Neural progenitor cell (in vitro differentiated cells): ENCODE measurements around the gene CARNS1. TPM values are rescaled to one million over a fixed set of nuclear protein-coding genes. Genes with fewer than 3 reads are reported as not detected.

Source experiments
- DNase-seq: peaks from one replicate; pipeline ENCODE4 v3.0.0-alpha.2; 2016; ENCODE audit warnings: low spot score
- H2AFZ ChIP-seq: fragments of 200-600 bp; sonication (generic); replicated peaks from 2 replicates; pipeline ENCODE4 v1.6.1; 2016; ENCODE audit warnings: antibody characterized with exemption
- H3F3A ChIP-seq: fragments of 200-600 bp; sonication (generic); 2 replicates; pipeline ENCODE4 v1.6.1; 2016; ENCODE audit warnings: antibody characterized with exemption, low read depth
- H3K27ac ChIP-seq: fragments of 200-600 bp; sonication (generic); 2 replicates; pipeline ENCODE4 v1.5.1; 2016; ENCODE audit warnings: mild to moderate bottlenecking
- H3K27me3 ChIP-seq: fragments of 200-600 bp; sonication (generic); 2 replicates; pipeline ENCODE4 v1.6.1; 2016; ENCODE audit warnings: mild to moderate bottlenecking, moderate library complexity
- H3K36me3 ChIP-seq: fragments of 200-600 bp; sonication (generic); 2 replicates; pipeline ENCODE4 v1.5.1; 2016
- H3K4me1 ChIP-seq: fragments of 200-600 bp; sonication (generic); 2 replicates; pipeline ENCODE4 v1.6.1; 2016; ENCODE audit warnings: mixed run types
- H3K4me2 ChIP-seq: fragments of 200-600 bp; sonication (generic); 2 replicates; pipeline ENCODE4 v1.6.1; 2016
- H3K4me3 ChIP-seq: fragments of 200-600 bp; sonication (generic); 2 replicates; pipeline ENCODE4 v1.5.1; 2016
- H3K79me2 ChIP-seq: fragments of 200-600 bp; sonication (generic); 2 replicates; pipeline ENCODE4 v1.6.1; 2016; ENCODE audit warnings: low read depth
- H3K9ac ChIP-seq: fragments of 200-600 bp; sonication (generic); 2 replicates; pipeline ENCODE4 v1.6.1; 2016
- H3K9me3 ChIP-seq: fragments of 200-600 bp; sonication (generic); 2 replicates; pipeline ENCODE4 v1.5.1; 2016; ENCODE audit warnings: low read depth
- H4K20me1 ChIP-seq: fragments of 200-600 bp; sonication (generic); 2 replicates; pipeline ENCODE4 v1.6.1; 2016; ENCODE audit warnings: low read depth
- H3K27ac Mint-ChIP-seq: 3 replicates; pipeline ENCODE4 v1.8.0; 2021; ENCODE audit warnings: mixed read lengths
- H3K27me3 Mint-ChIP-seq: 2 replicates; pipeline ENCODE4 v1.8.0; 2022; ENCODE audit warnings: low read depth, mild to moderate bottlenecking, inconsistent platforms, moderate library complexity, mixed read lengths; ENCODE audit not compliant: insufficient read depth
- H3K36me3 Mint-ChIP-seq: 3 replicates; pipeline ENCODE4 v1.8.0; 2021; ENCODE audit warnings: mixed read lengths
- H3K4me1 Mint-ChIP-seq: 3 replicates; pipeline ENCODE4 v1.8.0; 2021; ENCODE audit warnings: mixed read lengths
- H3K4me3 Mint-ChIP-seq: 3 replicates; pipeline ENCODE4 v1.8.0; 2021; ENCODE audit warnings: mild to moderate bottlenecking, moderate library complexity, mixed read lengths
- H3K9me3 Mint-ChIP-seq: 3 replicates; pipeline ENCODE4 v1.8.0; 2020; ENCODE audit warnings: mixed read lengths
- CTCF ChIP-seq: fragments of 200-600 bp; sonication (generic); IDR thresholded peaks from 2 replicates; pipeline ENCODE4 v1.5.1; 2017; ENCODE audit warnings: antibody characterized with exemption, mild to moderate bottlenecking
- EZH2 ChIP-seq: fragments of 200-600 bp; sonication (generic); IDR thresholded peaks from 2 replicates; pipeline ENCODE4 v1.6.1; 2017; ENCODE audit warnings: antibody characterized with exemption, mild to moderate bottlenecking, moderate library complexity
- EZH2phosphoT487 ChIP-seq: fragments of 200-600 bp; sonication (generic); IDR thresholded peaks from 2 replicates; pipeline ENCODE4 v1.6.1; 2017; ENCODE audit warnings: antibody characterized with exemption
- small RNA-seq: library from RNA; depleted of rRNA; stranded (forward); fragments of <200 nt; gene quantifications from one replicate; pipeline ENCODE3, GENCODE V24; 2015
- total RNA-seq: library from RNA; depleted of rRNA; stranded (reverse); fragments of >200 nt; gene quantifications from 2 replicates; pipeline ENCODE4 v1.2.3, GENCODE V29; 2015; ENCODE audit warnings: low replicate concordance

CARNS1 gene
- total RNA-seq, 1 donor from 2014 or later, result 0.52 TPM

GRCh38 chr11:67470337-67471002 is 55.0 kb downstream of the CARNS1 start:
- no peaks in the 10 kb centered on the region for H4K20me1 ChIP-seq
- no peaks in the 10 kb centered on the region for H3K36me3 ChIP-seq
- TF ChIP-seq EZH2, result no peak
- TF ChIP-seq EZH2phosphoT487, result no peak
- no peak for TF ChIP-seq CTCF
- peaks cover 6% of the 10 kb centered on the region for H3K4me1 ChIP-seq
- no peak overlapping the region for H3K4me3 ChIP-seq
- H3K27me3 ChIP-seq, result no peaks in the 10 kb centered on the region
- H3K79me2 ChIP-seq, result peaks cover 2% of the 10 kb centered on the region
- H3F3A ChIP-seq, result no peaks in the 10 kb centered on the region
- peak overlapping the region; percentile 80 for H3K4me3 Mint-ChIP-seq
- H3K9me3 Mint-ChIP-seq, result no peaks in the 10 kb centered on the region
- no peak overlapping the region for H3K4me2 ChIP-seq
- H3K27me3 Mint-ChIP-seq, result peaks cover 12% of the 10 kb centered on the region
- H3K9me3 ChIP-seq, result no peaks in the 10 kb centered on the region
- DNase-seq, result no peak
- H3K4me1 Mint-ChIP-seq, result peaks cover 24% of the 10 kb centered on the region
- no peaks in the 10 kb centered on the region for H3K36me3 Mint-ChIP-seq
- peak overlapping the region; percentile 4 for H3K27ac Mint-ChIP-seq
- no peak overlapping the region for H3K9ac ChIP-seq
- no peak overlapping the region for H2AFZ ChIP-seq
- no peak overlapping the region for H3K27ac ChIP-seq

DNA sequence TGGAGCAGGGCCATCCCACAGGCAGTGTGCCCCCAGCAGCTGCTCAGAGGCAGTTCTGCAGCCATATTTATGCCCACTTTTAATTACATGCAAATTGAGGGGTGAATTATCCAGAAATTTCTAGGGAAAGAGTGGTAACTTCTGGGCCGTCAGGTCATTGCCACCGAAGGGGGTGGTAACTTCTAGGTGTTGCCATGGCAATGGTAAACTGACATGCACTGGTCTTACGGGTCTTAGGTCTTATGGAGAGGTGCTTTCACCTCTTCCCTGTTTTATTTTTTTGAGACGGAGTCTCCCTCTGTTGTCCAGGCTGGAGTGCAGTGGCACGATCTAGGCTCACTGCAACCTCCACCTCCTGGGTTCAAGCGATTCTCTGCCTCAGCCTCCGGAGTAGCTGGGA is 57.4 kb downstream of the CARNS1 start:
- Histone ChIP-seq H3K4me3 (no peak overlapping the region), H3K27me3 (no peaks in the 10 kb centered on the region), H3K4me1 (peaks cover 5% of the 10 kb centered on the region), H4K20me1 (no peaks in the 10 kb centered on the region), H3K27ac (no peak overlapping the region), H2AFZ (no peak overlapping the region), H3K4me2 (no peak overlapping the region), H3K36me3 (no peaks in the 10 kb centered on the region), H3K9me3 (no peaks in the 10 kb centered on the region), H3K9ac (no peak overlapping the region), H3F3A (no peaks in the 10 kb centered on the region), H3K79me2 (no peaks in the 10 kb centered on the region)
- Mint-ChIP-seq H3K9me3 (peaks cover 10% of the 10 kb centered on the region), H3K36me3 (no peaks in the 10 kb centered on the region), H3K4me3 (peak overlapping the region; percentile 62), H3K4me1 (peaks cover 27% of the 10 kb centered on the region), H3K27me3 (peaks cover 15% of the 10 kb centered on the region), H3K27ac (no peak overlapping the region)
- DNase-seq, result no peak
- TF ChIP-seq EZH2 (no peak), CTCF (no peak)

Small RNAs within 50 kb of the gene (small RNA-seq; reads per million reads assigned to genes)
- gene RNU6-1238P, result not detected

Other genes with a start within 250 kb of the CARNS1 start
- gene GRK2, start 149.2 kb upstream of the CARNS1 start, total RNA-seq, result 30.0 and 54.4 TPM in 2 replicates
- 21.0 and 29.2 TPM in 2 replicates for gene ANKRD13D, start 126.4 kb upstream of the CARNS1 start, total RNA-seq
- 1.4 and 7.1 TPM in 2 replicates for gene SSH3, start 112.1 kb upstream of the CARNS1 start, total RNA-seq
- 1.1 and 17.8 TPM in 2 replicates for gene POLD4, start 62.1 kb upstream of the CARNS1 start, total RNA-seq
- gene CLCF1, start 42.1 kb upstream of the CARNS1 start, total RNA-seq, result 2.0 and 3.7 TPM in 2 replicates
- gene RAD9A, start 23.7 kb upstream of the CARNS1 start, total RNA-seq, result 10.4 and 37.5 TPM in 2 replicates
- 102 and 189 TPM in 2 replicates for gene PPP1CA, start 13.8 kb upstream of the CARNS1 start, total RNA-seq
- 0.15 and 1.1 TPM in 2 replicates for gene TBC1D10C, start 11.6 kb upstream of the CARNS1 start, total RNA-seq
- gene RPS6KB2, start 12.8 kb downstream of the CARNS1 start, total RNA-seq, result 23.7 and 51.3 TPM in 2 replicates
- gene PTPRCAP, start 22.0 kb downstream of the CARNS1 start, total RNA-seq, result 1.1 TPM in 1 of 2 replicates, not detected in the other
- gene CORO1B, start 27.8 kb downstream of the CARNS1 start, total RNA-seq, result 25.5 and 68.4 TPM in 2 replicates
- not detected in 2 replicates for gene GPR152, start 37.1 kb downstream of the CARNS1 start, total RNA-seq
- gene CABP4, start 39.7 kb downstream of the CARNS1 start, total RNA-seq, result not detected in 2 replicates
- gene TMEM134, start 53.6 kb downstream of the CARNS1 start, total RNA-seq, result 68.1 and 88.8 TPM in 2 replicates
- 20.3 and 38.5 TPM in 2 replicates for gene AIP, start 67.3 kb downstream of the CARNS1 start, total RNA-seq
- gene PITPNM1, start 89.7 kb downstream of the CARNS1 start, total RNA-seq, result 7.7 and 32.8 TPM in 2 replicates
- gene CDK2AP2, start 92.5 kb downstream of the CARNS1 start, total RNA-seq, result 2.1 and 17.1 TPM in 2 replicates
- gene CABP2, start 107.8 kb downstream of the CARNS1 start, total RNA-seq, result not detected in 2 replicates
- gene GSTP1, start 168.1 kb downstream of the CARNS1 start, total RNA-seq, result 436 and 1,035 TPM in 2 replicates
- 71.0 and 137 TPM in 2 replicates for gene NDUFV1, start 191.3 kb downstream of the CARNS1 start, total RNA-seq
- 1.6 and 4.1 TPM in 2 replicates for gene NUDT8, start 214.3 kb downstream of the CARNS1 start, total RNA-seq
- not detected in 2 replicates for gene TBX10, start 224.1 kb downstream of the CARNS1 start, total RNA-seq
- not detected in 2 replicates for gene ACY3, start 235.1 kb downstream of the CARNS1 start, total RNA-seq